C1 segment of cervical spinal cord (tissue), 14 donors: Measurements from ENCODE around the gene GLO1.
A peak's percentile ranks its signal among the peaks of the same experiment; 100 is the strongest.
"Not testable (repeated sequence)": the region's sequence is repeated elsewhere in the genome, so short reads cannot be mapped to it uniquely, and the experiment has no call there.

Experiments used
- DNase-seq, 14 donors: peaks; one replicate each; lab custom pipeline; 2025; lab: John Stamatoyannopoulos, UW

The GLO1 gene

DNA sequence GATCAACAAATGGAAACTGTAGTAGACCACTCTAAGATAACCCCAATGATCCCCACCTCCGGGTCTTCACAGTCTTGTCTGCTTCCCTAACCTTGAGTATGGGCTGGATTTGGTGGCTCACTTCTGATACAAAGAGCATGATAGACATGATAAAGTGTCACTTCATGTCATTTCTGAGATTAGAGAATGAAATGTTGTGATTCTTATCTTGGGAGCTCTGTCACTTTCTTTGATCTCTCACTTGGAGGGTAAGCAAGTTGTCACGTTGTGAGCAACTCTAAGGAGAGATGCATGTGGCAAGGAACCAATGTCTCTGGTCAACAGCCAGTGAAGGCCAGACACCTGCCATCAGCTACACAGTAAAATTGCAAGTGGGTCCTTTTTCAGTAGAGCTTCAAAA, 3.0 kb upstream of the GLO1 start:
- no peak for DNase-seq

DNA sequence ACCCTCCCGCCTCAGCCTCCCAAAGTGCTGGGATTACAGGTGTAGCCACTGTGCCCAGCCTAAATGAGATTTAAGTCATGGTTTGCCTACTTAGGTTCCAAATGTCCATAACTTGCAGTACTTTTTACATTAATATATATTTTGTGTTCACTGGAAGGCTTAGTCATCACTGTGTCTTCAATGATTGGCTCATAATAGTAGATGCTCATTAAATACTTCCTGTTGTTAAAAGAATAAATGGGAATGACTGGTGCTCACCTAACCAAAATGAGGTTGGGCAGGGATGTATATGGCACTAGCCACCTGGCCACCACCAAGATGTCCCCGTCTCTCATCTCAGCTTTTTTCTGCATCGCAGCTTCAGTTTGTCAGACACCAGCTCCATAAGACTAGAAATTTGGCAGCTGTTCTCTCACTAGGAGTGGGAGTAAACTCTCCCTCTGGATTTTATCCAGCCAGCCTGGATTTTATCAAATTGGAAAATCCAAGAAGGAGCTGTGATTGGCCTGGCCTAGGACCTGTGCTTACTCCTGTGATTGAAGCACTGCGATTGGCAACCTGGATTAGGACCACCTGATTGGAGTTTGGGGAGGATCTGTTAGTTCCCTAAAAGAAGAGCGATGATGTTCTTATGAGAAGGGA, 1.1 kb upstream of the GLO1 start:
- DNase-seq: no peak

DNA sequence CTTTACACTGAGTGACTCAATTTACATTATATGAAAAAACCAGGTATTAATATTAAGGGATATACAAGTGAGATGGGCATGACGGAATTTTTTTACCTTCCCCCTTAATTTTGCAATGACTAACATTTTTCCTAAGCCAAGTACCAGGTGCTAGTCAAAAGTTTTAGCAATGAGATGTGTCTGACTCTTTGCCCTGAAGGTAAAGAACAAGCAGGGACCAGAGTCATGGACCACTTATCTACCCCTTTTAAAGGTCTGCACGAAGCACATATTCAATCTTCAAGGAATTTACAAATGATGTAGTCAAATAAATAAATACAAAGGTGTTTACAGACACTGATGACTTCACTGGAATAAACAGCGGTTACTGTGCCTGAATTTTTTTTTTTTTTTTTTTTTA, 1.4 kb downstream of the GLO1 start:
- no peak for DNase-seq

DNA sequence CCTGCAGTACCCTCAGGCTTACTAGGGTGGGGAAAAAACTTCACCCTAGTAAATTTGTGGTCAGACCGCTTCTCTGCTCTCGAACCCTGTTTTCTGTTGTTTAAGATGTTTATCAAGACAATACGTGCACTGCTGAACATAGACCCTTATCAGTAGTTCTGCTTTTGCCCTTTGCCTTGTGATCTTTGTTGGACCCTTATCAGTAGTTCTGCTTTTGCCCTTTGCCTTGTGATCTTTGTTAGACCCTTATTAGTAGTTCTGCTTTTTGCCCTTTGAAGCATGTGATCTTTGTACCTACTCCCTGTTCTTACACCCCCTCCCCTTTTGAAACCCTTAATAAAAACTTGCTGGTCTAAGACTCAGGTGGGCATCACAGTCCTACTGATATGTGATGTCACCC, 3.2 kb downstream of the GLO1 start:
- DNase-seq: not testable (repeated sequence)

DNA sequence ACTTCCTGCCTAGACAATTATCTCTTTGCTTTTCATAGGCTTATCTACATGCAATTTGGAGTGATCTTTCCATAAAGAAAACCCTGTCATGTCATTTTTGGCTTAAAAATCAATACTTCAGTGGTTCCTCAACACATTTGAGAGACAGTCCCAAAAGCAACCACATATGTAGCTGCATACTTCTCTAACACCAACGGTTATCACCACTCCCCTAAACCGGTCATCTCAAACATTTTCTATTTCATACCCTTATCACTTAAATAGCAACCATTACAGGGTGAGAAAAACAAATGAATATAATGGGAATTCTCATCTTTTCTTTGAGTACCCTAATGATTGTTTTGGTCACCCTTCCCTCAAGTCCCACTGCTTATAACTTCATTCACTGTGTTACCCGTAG, 5.1 kb downstream of the GLO1 start:
- no peak for DNase-seq

DNA sequence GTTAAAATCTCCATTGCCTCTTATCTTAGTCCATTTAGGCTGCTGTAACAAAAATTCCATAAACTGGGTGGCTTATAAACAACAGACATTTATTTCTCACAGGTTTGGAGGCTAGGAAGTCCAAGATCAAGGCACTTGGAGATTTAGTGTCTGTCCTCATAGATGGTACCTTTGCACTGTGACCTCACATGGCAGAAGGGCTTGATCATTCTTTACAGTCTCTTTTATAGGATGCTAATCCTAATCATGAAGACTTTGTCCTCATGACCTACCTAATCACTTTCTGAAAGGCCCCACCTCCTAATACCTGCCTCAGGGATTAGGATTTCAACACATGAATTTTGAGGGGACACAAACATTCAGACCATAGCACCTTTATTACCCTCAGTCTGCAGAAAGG, 6.6 kb downstream of the GLO1 start:
- DNase-seq: no peak

DNA sequence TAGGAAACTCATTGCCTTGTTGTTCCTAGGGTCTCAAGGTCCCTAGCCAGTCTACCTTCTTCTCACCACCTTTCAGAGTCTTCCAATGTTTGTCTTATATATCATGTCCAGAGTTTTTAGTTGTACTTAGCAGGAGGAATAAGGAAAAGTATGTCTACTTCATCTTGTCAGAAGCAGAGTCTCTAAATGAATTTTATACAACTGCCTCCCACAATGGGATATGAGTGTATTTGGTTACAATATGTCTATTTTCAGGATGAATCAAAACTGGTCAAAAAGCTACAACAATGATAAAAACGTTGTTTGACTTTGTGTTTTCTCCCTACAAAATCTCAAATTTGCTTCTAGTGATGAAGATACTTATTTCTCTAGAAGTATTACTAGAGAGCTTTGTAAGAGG, 7.0 kb downstream of the GLO1 start:
- no peak for DNase-seq

DNA sequence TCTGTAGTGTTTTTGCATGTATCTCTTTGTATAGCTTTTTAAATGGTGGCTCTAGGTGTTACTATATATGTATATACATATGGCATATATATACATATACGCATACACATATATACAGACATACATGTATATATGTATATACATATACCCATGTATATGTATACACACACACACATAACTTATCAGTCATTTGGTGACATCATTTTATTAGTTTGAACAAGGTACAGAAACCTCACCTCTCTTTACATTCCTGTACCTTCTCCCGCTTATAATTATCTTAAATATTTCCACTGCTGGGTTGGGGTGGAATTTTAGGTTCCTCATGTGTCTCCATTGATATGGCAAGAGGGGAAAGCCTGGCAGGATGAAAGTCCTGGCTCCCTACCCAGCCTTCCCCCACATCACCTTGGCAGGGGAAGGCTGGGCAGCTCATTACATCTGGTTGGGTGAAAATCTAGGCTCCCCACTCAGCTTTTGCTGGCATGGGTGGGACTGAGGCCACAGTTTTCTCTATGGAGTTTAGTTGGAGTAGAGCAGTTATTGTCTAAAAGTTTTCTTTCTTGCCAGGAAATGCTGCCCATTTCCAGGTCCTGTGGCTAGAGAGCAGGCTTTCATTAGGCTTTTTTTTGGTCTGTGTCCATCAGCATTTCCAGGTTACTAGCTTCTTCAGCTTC, 7.6 kb downstream of the GLO1 start:
- peak in 4 of 14 donors; percentile 10 to 37 (median 30) for DNase-seq

DNA sequence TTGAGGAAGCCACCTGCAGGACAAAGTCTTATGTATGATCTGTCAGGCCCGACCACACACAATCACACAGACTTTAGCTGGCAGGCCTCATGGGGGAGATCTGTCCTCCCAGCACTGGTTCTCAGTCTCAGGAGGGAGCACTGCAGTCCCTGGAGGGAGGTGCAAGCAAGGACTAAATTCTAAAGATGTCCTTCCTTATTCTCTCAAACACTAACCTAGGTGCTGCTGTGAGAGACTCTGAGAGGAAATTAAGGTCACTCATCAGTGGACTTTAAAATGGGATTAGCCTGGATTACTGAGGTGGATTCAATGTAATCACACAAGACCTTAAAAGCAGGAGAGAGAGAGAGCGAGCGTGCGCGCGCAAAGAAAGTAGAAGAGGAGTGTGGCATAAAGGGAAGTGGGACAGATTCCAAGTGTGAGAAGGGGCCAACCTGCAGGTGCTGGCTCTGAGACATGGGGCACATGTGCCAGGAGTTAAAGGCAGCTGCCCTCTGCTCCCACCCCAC, 14.3 kb downstream of the GLO1 start:
- no peak for DNase-seq

DNA sequence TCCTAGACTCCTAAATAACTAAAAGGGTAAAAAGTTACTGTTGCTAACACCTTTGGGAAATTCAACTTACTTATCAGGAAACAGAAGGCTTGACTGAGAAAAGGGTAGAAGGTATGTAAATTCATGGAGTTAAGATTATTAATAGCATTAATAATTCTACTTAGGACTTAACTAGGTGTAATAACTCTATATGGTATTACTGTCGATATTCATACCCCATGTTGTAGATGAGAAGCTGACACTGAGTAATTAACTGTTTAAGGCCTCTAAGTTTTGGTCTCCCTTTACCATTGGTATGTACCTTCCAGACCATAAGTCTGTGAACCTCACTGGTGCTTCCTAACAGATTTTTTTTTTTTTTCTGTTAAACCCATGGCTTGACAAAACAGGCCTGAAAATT, 15.4 kb downstream of the GLO1 start:
- no peak for DNase-seq

DNA sequence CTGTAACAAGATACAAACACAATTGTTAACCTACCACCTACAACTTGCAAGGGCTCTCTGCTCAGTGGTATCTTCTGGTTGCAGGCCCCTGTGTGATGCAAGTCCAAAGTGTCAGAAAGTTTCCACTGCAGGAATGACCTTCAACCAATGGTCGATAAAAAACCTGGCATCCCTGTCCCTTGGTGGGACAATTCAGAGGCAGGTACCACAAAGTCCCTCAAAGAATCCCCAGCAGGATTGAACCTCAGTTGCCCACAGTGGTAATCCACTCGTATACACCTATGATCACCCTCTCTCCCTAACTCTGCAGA, 15.9 kb downstream of the GLO1 start:
- no peak for DNase-seq

DNA sequence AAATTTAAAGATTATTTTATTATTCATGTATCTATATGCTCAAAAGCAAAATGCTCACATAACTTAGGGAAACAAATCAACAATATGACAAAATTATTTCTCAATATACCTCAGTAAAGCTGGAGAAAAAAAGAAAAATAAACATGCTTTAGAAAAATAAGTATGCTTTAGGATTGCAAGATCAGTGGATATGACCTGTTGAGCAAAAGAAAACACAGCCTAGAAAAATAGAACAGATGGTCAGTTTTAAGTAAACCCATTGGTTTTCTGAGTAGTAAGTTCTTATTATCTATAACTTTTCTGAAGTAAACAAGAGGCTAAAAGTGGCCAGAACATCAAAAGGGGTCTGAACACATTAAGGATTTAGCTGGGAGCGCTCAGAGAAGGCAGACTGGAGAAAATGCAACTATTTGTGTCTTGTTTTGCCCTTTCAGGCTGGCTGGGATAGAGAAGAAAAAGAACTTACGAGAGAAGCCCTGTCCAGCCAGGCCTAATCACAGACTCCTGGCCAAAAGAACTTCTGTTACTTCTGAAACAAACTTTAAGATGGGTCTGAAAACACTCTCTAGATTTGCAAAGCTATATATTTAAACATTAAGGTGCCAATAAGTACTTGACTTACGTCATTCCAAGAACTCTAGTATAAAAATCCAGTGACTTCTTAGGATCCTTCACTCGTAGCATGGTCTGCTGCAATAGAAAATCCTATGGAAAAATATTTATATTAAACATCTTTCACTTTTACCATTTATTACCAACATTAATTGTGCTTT, 16.5 kb downstream of the GLO1 start:
- no peak for DNase-seq

DNA sequence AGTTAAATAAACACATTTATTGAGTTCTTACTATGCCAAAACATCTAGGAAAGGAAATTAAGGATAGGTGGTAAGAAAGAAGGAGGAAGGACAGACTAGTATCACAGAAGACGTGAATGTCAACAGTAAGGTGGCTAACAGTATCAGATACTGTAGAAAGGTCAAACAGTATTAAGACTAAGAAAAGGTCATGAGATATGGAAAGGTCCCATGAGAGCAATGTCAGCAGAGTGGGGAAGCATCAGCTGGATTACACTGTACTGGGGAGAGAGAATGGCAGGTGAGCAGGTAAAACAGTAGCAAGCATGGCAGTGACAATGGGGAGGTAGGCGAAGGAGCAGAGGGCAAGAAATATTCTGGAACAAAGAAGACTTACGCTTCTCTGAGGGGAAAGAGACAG, 18.0 kb downstream of the GLO1 start:
- no peak for DNase-seq

DNA sequence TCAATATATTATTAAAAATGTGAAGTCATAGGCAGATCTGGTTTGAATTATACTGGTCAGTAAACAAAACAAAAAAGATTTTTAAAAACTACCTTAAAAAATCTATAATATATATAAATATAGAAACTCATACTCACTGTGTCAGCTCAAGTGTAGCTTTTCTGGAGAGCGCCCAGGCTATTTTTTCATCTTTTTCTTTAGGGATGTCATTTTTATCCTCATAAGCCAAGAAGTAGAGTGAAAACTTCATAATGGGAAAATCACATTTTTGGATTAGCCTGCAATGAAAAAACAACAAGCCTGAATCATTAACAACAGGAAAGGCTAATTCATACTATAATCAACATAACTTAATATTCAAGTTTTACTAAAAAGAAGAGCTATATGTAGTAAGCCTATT, 18.7 kb downstream of the GLO1 start:
- no peak for DNase-seq

DNA sequence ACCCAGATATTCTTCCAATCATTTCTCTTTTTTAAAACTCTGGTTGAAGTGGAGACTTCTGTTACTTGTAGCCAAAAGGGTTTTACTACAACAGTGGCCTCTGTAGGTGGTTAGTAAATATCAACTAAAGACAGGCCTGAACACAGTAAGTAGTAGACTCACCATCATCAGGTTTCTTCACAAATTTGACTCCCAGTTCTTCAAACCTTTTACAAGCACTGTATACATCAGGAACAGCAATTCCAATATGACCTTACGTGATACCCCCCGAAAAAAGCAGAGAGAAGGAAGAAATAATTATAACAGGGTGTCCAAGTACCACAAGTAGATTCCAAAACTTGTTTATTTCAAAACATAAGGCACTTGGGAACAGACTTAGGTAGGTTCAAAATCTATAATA, 21.1 kb downstream of the GLO1 start:
- no peak for DNase-seq

DNA sequence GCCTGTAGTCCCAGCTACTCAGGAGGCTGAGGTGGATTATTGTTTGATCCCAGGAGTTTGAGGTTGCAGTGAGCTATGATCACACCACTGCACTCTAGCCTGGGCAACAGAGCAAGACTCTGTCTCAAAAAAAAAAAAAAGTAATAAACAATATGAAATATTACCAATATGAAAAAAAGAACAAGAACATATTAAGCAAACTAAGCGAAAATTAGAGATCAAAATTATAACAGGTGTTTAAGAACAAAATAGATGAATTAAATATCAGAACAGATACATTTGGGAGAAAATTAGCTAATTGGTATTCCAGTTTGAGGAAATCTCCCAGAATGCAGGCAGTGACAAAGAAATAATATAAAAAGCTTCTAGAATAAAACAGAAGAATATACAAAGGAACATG, 23.3 kb downstream of the GLO1 start:
- no peak for DNase-seq

DNA sequence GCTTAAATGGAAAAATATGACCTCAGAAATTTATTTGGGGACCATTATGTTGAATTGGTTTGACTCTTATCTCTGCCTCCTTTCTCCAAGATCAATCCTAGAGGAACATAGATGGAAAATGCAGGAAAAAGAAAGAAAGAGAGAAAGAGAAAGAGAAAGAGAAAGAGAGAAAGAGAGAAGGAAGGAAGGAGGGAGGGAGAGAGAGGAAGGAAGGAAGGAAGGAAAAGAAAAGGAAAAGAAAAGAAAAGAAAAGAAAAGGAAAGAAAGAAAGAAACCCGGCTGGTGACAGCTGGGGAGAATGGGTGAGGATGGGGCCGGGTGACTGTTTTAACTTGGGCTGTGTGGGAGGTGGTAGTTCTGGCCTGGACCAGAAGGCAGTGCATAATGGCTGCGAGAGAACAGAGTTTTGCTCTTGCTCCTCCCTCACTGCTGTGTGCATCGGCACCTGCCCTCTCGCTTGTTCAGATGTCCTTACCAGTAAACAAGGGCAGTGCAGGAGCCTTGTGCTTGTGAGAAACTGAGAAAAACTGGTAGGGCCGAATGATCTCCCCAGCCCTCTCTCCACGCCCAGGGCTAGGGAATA, 24.7 kb downstream of the GLO1 start:
- no peak for DNase-seq

DNA sequence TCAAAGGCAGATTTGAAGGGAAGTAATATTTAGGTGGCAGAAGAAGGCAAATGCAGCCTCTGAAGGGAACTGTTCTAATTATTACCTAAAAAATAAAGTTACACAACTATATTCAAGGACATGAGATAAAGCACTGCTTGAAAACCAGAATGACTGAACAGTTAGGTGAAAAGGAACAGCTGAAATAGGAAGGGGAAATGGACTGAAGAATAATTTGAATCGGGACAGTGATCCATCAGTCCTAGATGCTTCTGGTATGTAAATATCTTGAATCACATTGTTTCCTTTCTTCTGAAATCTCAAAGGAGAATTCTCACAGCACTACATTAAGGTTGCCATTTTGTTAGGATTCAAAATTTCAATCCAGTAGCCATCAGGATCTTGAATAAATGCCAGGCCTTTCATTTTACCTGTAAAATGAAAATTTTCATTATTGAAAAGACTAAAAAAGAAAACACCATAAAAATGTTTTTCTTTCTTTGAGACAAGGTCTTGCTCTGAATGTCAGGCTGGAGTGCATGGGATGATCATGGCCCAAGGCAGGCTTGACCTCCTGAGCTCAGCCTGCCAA, 25.9 kb downstream of the GLO1 start:
- DNase-seq: no peak

DNA sequence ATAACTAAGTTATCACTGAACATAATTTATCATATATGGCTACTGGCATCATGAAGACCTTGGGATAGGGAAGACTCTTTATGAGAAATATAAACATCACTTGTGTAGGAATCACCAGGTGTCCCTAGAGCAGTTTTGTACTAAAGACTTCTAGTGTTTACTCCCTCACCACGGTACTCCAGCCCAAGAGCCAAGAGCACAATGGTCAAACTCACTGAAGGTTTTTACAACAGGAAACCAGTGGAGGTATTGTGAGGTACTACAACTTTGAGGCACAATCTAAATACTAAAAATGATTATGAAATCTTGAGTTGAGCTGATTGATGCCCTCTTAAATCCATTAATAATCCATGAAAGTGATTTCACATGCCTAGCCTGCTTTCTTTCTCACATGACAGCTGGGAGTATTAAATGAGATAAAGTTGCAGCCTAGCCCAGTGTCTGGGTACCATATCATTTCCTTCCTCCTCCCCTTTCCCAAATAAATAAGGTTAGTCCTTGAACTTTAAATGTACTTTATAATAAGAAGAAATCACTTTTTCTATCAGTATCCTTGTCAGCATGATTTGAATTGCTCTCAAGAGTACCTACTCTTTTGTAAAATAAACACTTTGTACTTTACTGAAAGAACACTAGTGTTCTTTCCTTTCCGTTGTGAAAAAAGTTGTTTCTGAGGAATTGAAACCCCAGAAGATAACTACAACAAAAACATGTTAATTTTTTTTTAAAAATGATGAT, 26.5 kb downstream of the GLO1 start:
- DNase-seq: no peak

DNA sequence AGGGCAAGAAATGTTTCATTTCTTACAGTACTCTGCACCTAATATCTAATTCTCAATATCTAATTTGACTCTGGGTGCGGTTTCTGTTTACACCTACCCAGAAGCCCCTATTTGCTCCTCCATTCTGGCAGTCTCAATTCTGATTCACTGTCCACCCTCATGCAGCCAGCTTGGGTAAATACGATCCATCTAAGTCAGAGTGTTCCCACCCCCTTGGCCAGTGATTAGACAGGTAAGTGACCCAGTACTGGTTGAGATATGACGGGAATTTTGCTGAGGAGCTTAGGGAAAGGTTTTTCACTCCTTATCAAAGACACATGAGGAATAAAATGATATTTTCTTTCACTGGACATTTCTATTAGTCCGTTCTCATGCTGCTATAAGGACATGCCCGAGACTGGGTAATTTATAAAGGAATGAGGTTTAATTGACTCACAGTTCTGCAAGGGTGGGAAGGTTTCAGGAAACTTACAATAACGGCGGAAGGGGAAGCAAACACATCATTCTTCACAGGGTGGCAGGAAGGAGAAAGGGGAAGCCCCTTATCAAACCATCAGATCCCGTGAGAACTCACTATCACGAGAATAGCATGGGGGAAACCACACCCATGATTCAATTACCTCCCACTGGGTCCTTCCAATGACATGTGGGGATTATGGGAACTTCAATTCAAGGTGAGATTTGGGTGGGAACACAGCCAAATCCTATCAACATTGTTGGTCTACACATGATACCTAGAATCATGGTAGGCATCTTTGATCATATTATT, 29.4 kb downstream of the GLO1 start:
- DNase-seq: no peak
